WTC11 (cell line): ENCODE results near the gene TBX10. TPM values are rescaled to one million over a fixed set of nuclear protein-coding genes. Genes with fewer than 3 reads are reported as not detected.

Source experiments
- ATAC-seq: fragments of 200-7000 bp; cut with Tn5 transposase; 2 replicates; pipeline ENCODE4 v1.10.0; 2021; ENCODE audit warnings: mild to moderate bottlenecking, moderate library complexity
- CTCF ChIA-PET: fragments of 300-600 bp; sonication (Branson Sonifier 250); formaldehyde crosslinking; loops from one replicate; lab custom pipeline; 2021; ENCODE audit warnings: antibody characterized with exemption; lab: Charles Lee
- POLR2A ChIA-PET: fragments of 350-600 bp; sonication (Branson Sonifier 250); formaldehyde crosslinking; loops from one replicate; lab custom pipeline; 2021; ENCODE audit warnings: antibody characterized with exemption; lab: Charles Lee
- DNase-seq: peaks from one replicate; pipeline ENCODE4 v3.0.0; 2021; ENCODE audit warnings: low spot score
- H3K27ac Mint-ChIP-seq: 2 replicates; pipeline ENCODE4 v1.8.0; 2021; ENCODE audit warnings: mixed read lengths
- H3K27me3 Mint-ChIP-seq: 2 replicates; pipeline ENCODE4 v1.8.0; 2021; ENCODE audit warnings: low read depth, mild to moderate bottlenecking, moderate library complexity, mixed read lengths
- H3K36me3 Mint-ChIP-seq: 2 replicates; pipeline ENCODE4 v1.8.0; 2021; ENCODE audit warnings: mixed read lengths
- H3K4me1 Mint-ChIP-seq: 2 replicates; pipeline ENCODE4 v1.8.0; 2022; ENCODE audit warnings: mixed read lengths
- H3K4me3 Mint-ChIP-seq: 2 replicates; pipeline ENCODE4 v1.8.0; 2021; ENCODE audit warnings: mild to moderate bottlenecking, moderate library complexity, mixed read lengths
- H3K9me3 Mint-ChIP-seq: 2 replicates; pipeline ENCODE4 v1.8.0; 2021; ENCODE audit warnings: mixed read lengths
- ATF1 ChIP-seq: sonication (generic); formaldehyde crosslinking; IDR thresholded peaks from 2 replicates; pipeline ENCODE4 v1.8.1; 2023; ENCODE audit warnings: mild to moderate bottlenecking, moderate library complexity, missing genetic modification reagents
- CBFB ChIP-seq: sonication (generic); formaldehyde crosslinking; IDR thresholded peaks from 2 replicates; pipeline ENCODE4 v1.8.1; 2022; ENCODE audit warnings: mild to moderate bottlenecking, low read depth, missing genetic modification reagents
- CREM ChIP-seq: sonication (generic); formaldehyde crosslinking; IDR thresholded peaks from 2 replicates; pipeline ENCODE4 v1.8.1; 2022; ENCODE audit warnings: mild to moderate bottlenecking, missing genetic modification reagents, moderate library complexity
- CTCF ChIP-seq: fragments of 200-600 bp; IDR thresholded peaks from 2 replicates; pipeline ENCODE4 v1.8.0; 2022; ENCODE audit warnings: antibody characterized with exemption
- E2F4 ChIP-seq: sonication (generic); formaldehyde crosslinking; IDR thresholded peaks from 2 replicates; pipeline ENCODE4 v1.8.1; 2022; ENCODE audit warnings: low read depth, mild to moderate bottlenecking, moderate library complexity, missing genetic modification reagents, borderline replicate concordance
- GTF2I ChIP-seq: fragments of 250-450 bp; sonication (Bioruptor Pico); conservative IDR thresholded peaks from 2 replicates; pipeline ENCODE4 v1.4.0; 2021; ENCODE audit warnings: mild to moderate bottlenecking
- HMGA2 ChIP-seq: fragments of 250-450 bp; sonication (Bioruptor Pico); IDR thresholded peaks from 2 replicates; pipeline ENCODE4 v1.4.0; 2021; ENCODE audit warnings: mild to moderate bottlenecking, moderate library complexity
- HMGXB4 ChIP-seq: sonication (generic); formaldehyde crosslinking; IDR thresholded peaks from 2 replicates; pipeline ENCODE4 v1.8.1; 2023; ENCODE audit warnings: mild to moderate bottlenecking, moderate library complexity, missing genetic modification reagents
- NFE2L1 ChIP-seq: sonication (generic); formaldehyde crosslinking; IDR thresholded peaks from 2 replicates; pipeline ENCODE4 v1.8.1; 2023; ENCODE audit warnings: missing genetic modification reagents
- NR3C1 ChIP-seq: sonication (generic); formaldehyde crosslinking; conservative IDR thresholded peaks from 2 replicates; pipeline ENCODE4 v1.8.1; 2023; ENCODE audit warnings: low read depth, mild to moderate bottlenecking, missing genetic modification reagents
- PRDM15 ChIP-seq: sonication (generic); formaldehyde crosslinking; IDR thresholded peaks from 2 replicates; pipeline ENCODE4 v1.8.0; 2022; ENCODE audit warnings: missing genetic modification reagents
- RORB ChIP-seq: fragments of 250-450 bp; sonication (Bioruptor Pico); IDR thresholded peaks from 2 replicates; pipeline ENCODE4 v1.9.0; 2021; ENCODE audit warnings: mild to moderate bottlenecking
- SP1 ChIP-seq: sonication (generic); formaldehyde crosslinking; conservative IDR thresholded peaks from 2 replicates; pipeline ENCODE4 v1.8.1; 2022; ENCODE audit warnings: missing genetic modification reagents
- TEAD1 ChIP-seq: sonication (generic); formaldehyde crosslinking; IDR thresholded peaks from 2 replicates; pipeline ENCODE4 v1.8.0; 2022; ENCODE audit warnings: mild to moderate bottlenecking, missing genetic modification reagents
- USF1 ChIP-seq: sonication (generic); formaldehyde crosslinking; IDR thresholded peaks from 2 replicates; pipeline ENCODE4 v1.8.0; 2022; ENCODE audit warnings: mild to moderate bottlenecking, missing genetic modification reagents
- ZBTB43 ChIP-seq: sonication (generic); formaldehyde crosslinking; IDR thresholded peaks from 2 replicates; pipeline ENCODE4 v1.8.1; 2023; ENCODE audit warnings: mild to moderate bottlenecking, missing genetic modification reagents
- ZMAT4 ChIP-seq: fragments of 250-450 bp; sonication (Bioruptor Pico); IDR thresholded peaks from 2 replicates; pipeline ENCODE4 v1.9.0; 2021; ENCODE audit warnings: mild to moderate bottlenecking
- ZNF121 ChIP-seq: sonication (generic); formaldehyde crosslinking; IDR thresholded peaks from 2 replicates; pipeline ENCODE4 v1.8.0; 2023; ENCODE audit warnings: missing genetic modification reagents
- ZNF416 ChIP-seq: fragments of 250-450 bp; sonication (Bioruptor Pico); IDR thresholded peaks from 2 replicates; pipeline ENCODE4 v1.9.0; 2021; ENCODE audit warnings: mild to moderate bottlenecking, inconsistent platforms
- ZNF671 ChIP-seq: fragments of 250-450 bp; sonication (Bioruptor Pico); IDR thresholded peaks from 2 replicates; pipeline ENCODE4 v1.8.0; 2021; ENCODE audit warnings: mild to moderate bottlenecking
- total RNA-seq: library from RNA; stranded (reverse); gene quantifications from 3 replicates; pipeline ENCODE4 v1.2.3, GENCODE V29; 2021

TBX10 gene
- total RNA-seq, 1 experiment from 2014 or later = not detected

GRCh38 chr11:67664696-67665540 lies 25.4 kb upstream of the TBX10 start:
- Mint-ChIP-seq H3K27ac (no peak overlapping the region), H3K27me3 (no peaks in the 10 kb centered on the region), H3K4me3 (no peak overlapping the region), H3K36me3 (no peaks in the 10 kb centered on the region), H3K9me3 (no peaks in the 10 kb centered on the region), H3K4me1 (no peaks in the 10 kb centered on the region)
- TF ChIP-seq GTF2I (CRISPR knock-in tag) (no peak), TEAD1 (CRISPR knock-in tag) (no peak), NFE2L1 (CRISPR knock-in tag) (no peak), ATF1 (CRISPR knock-in tag) (no peak), CBFB (no peak), ZNF671 (no peak), ZNF416 (no peak), ZNF121 (CRISPR knock-in tag) (no peak), HMGA2 (CRISPR knock-in tag) (no peak), ZMAT4 (CRISPR knock-in tag) (no peak), SP1 (CRISPR knock-in tag) (no peak), CREM (CRISPR knock-in tag) (no peak), RORB (CRISPR knock-in tag) (no peak)
- ATAC-seq = no peak
- ChIA-PET POLR2A (interaction anchor here (0.6 kb wide), 1 partner anchor 809 kb away, joined by 3 read pairs; no protein-coding TSS in a partner anchor), CTCF (interaction anchor here (0.8 to 1.2 kb wide), 3 partner anchors 17 to 49 kb away, joined by 4 read pairs; partner anchors contain the start of gene NUDT8)
- no peak for DNase-seq

GRCh38 chr11:67664213-67664585 lies 24.6 kb upstream of the TBX10 start:
- ChIA-PET CTCF (interaction anchor here (0.8 to 1.2 kb wide), 3 partner anchors 16 to 49 kb away, joined by 4 read pairs; partner anchors contain the start of gene NUDT8), POLR2A (no interaction called here)
- Mint-ChIP-seq H3K4me1 (no peaks in the 10 kb centered on the region), H3K27me3 (no peaks in the 10 kb centered on the region), H3K9me3 (peaks cover 1% of the 10 kb centered on the region; the same call in 1 of the 2 replicates), H3K27ac (no peak overlapping the region), H3K4me3 (no peak overlapping the region), H3K36me3 (0 out of 2 replicates have a peak, but pooled peaks cover under 1% of the 10 kb centered on the region)
- DNase-seq = no peak
- TF ChIP-seq USF1 (no peak), SP1 (CRISPR knock-in tag) (no peak)
- ATAC-seq = no peak

GRCh38 chr11:67663532-67664212 lies 24.1 kb upstream of the TBX10 start:
- CTCF ChIA-PET = interaction anchor here (2.0 kb wide), 1 partner anchor 34 kb away, joined by 8 read pairs; the partner anchor contains the start of gene NUDT8
- Mint-ChIP-seq H3K4me3 (no peak overlapping the region), H3K9me3 (peaks cover 6% of the 10 kb centered on the region), H3K27me3 (no peaks in the 10 kb centered on the region), H3K36me3 (peaks cover 6% of the 10 kb centered on the region), H3K4me1 (no peaks in the 10 kb centered on the region), H3K27ac (no peak overlapping the region)
- POLR2A ChIA-PET = no interaction called here
- DNase-seq = no peak
- ATAC-seq = no peak
- TF ChIP-seq PRDM15 (CRISPR knock-in tag) (no peak), HMGXB4 (no peak), CTCF (no peak), NR3C1 (no peak), E2F4 (CRISPR knock-in tag) (no peak), ZBTB43 (CRISPR knock-in tag) (no peak)
